GM21786 (cell line): ENCODE measurements around the gene SERINC1.
A peak's percentile ranks its signal among the peaks of the same experiment; 100 is the strongest.
"Not testable (repeated sequence)": the region's sequence is repeated elsewhere in the genome, so short reads cannot be mapped to it uniquely, and the experiment has no call there.

Experiments used
- ATAC-seq: cut with Tn5 transposase; IDR thresholded peaks from one replicate; pipeline ENCODE4 v1.9.1; 2021; ENCODE audit not compliant: unreplicated experiment

SERINC1 gene

GRCh38 chr6:122471107-122472021, at the start of gene SERINC1:
SERINC1 (minus strand) TSS chr6:122471807; CDS start chr6:122471737, 70 bp downstream.
- ATAC-seq, result peak; percentile 100

GRCh38 chr6:122511193-122511924, 39.8 kb upstream of the SERINC1 start:
- ATAC-seq, result no peak

GRCh38 chr6:122505170-122505569, 33.6 kb upstream of the SERINC1 start:
- not testable (repeated sequence) for ATAC-seq

- no peak for ATAC-seq
Measured at GRCh38 chr6:122501475-122501874, 29.9 kb upstream of the SERINC1 start.

GRCh38 chr6:122495612-122496011, 24.0 kb upstream of the SERINC1 start:
- ATAC-seq, result peak; percentile 47

GRCh38 chr6:122494665-122495272, 23.2 kb upstream of the SERINC1 start:
- ATAC-seq, result no peak

GRCh38 chr6:122491919-122492555, 20.4 kb upstream of the SERINC1 start:
- peak; percentile 95 for ATAC-seq

GRCh38 chr6:122490607-122491006, 19.0 kb upstream of the SERINC1 start:
- ATAC-seq, result no peak

GRCh38 chr6:122484760-122485159, 13.2 kb upstream of the SERINC1 start:
- peak; percentile 85 for ATAC-seq

- no peak for ATAC-seq
Measured at GRCh38 chr6:122482750-122483080, 11.1 kb upstream of the SERINC1 start.

- ATAC-seq, result no peak
Measured at GRCh38 chr6:122476131-122476530, 4.5 kb upstream of the SERINC1 start.

- ATAC-seq, result peak; percentile 48
Measured at GRCh38 chr6:122472022-122472340, 374 bp upstream of the SERINC1 start.

GRCh38 chr6:122461885-122462284, 9.7 kb downstream of the SERINC1 start:
- ATAC-seq, result no peak

- not testable (repeated sequence) for ATAC-seq
Measured at GRCh38 chr6:122459865-122460416, 11.7 kb downstream of the SERINC1 start.

GRCh38 chr6:122459240-122459639, 12.4 kb downstream of the SERINC1 start:
- ATAC-seq, result no peak

GRCh38 chr6:122458087-122458486, 13.5 kb downstream of the SERINC1 start:
- no peak for ATAC-seq

- ATAC-seq, result not testable (repeated sequence)
Measured at GRCh38 chr6:122455116-122455515, 16.5 kb downstream of the SERINC1 start.

- ATAC-seq, result no peak
Measured at GRCh38 chr6:122454673-122455072, 16.9 kb downstream of the SERINC1 start.

- ATAC-seq, result no peak
Measured at GRCh38 chr6:122452509-122452908, 19.1 kb downstream of the SERINC1 start.

GRCh38 chr6:122449069-122449468, 22.5 kb downstream of the SERINC1 start:
- ATAC-seq, result no peak

- no peak for ATAC-seq
Measured at GRCh38 chr6:122445274-122445673, 26.3 kb downstream of the SERINC1 start.
